ENCODE results near the gene ARHGAP26.
"Not testable (repeated sequence)": the region's sequence is repeated elsewhere in the genome, so short reads cannot be mapped to it uniquely, and the experiment has no call there.

Gene ARHGAP26

GRCh38 chr5:142955628-142956027, 185.5 kb downstream of the ARHGAP26 start:
- DNase-seq (ENCODE audit: low read depth in 2 of 2, low spot score in 1 of 2): no peak

GRCh38 chr5:142957528-142957927, 187.4 kb downstream of the ARHGAP26 start:
- DNase-seq (ENCODE audit: low read depth in 2 of 2, low spot score in 1 of 2): no peak

- DNase-seq (ENCODE audit: low read depth in 2 of 2, low spot score in 1 of 2): no peak
These were observed 188.9 kb downstream of the ARHGAP26 start for GRCh38 chr5:142958944-142959682.

- DNase-seq (ENCODE audit: low read depth in 2 of 2, low spot score in 1 of 2): no peak
These were observed 189.8 kb downstream of the ARHGAP26 start for GRCh38 chr5:142959683-142960657.

- no peak for DNase-seq (ENCODE audit: low read depth in 2 of 2, low spot score in 1 of 2)
These were observed 191.4 kb downstream of the ARHGAP26 start for GRCh38 chr5:142961440-142962173.

DNA sequence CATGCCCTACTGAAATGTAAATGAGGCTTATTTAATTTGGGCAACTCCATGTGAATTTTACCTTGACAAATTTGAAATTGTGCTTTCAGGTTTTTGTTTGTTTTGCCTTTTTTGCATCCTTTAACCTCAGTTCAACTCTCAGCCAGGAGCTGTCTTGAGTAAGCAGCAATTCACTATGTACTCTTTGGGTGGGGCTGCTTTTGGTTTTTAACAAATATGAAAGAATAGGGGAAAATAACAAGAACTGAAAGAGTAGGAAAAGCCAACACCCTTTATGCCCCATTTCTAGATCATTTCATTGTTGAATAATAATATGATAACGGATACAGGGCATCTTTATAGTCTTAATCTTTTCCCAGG, 192.0 kb downstream of the ARHGAP26 start:
- no peak for DNase-seq (ENCODE audit: low read depth in 2 of 2, low spot score in 1 of 2)

DNA sequence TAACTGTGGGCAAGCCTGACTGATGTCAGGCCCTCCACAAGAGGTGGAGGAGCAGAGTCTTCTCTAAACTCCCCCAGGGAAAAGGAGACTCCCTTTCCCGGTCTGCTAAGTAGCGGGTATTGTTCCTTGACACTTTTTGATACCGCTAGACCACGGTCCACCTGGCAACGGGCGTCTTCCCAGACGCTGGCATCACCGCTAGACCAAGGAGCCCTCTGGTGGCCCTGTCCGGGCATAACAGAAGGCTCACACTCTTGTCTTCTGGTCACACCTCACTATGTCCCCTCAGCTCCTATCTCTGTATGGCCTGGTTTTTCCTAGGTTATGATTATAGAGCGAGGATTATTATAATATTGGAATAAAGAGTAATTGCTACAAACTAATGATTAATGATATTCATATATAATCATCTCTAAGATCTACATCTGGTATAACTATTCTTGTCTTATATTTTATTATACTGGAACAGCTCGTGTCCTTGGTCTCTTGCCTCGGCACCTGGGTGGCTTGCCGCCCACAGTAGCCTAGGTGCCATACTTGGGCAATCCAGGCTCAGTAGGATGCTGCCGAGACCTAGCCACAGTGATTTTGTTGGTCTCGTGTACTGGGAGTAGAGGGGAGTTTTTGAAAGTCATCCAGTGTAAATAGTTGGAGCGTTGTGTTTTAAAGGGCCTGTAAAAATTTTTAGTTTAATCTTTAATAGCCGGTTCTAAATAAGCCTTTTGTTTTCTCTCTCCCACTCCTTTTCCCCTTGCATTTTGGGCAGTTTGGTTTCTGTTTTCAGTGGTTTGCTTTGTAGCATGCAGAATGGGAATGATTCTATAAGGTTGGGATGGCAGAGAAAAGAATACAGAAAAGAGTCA, 195.3 kb downstream of the ARHGAP26 start:
- DNase-seq (ENCODE audit: low read depth in 2 of 2, low spot score in 1 of 2): not testable (repeated sequence)

DNA sequence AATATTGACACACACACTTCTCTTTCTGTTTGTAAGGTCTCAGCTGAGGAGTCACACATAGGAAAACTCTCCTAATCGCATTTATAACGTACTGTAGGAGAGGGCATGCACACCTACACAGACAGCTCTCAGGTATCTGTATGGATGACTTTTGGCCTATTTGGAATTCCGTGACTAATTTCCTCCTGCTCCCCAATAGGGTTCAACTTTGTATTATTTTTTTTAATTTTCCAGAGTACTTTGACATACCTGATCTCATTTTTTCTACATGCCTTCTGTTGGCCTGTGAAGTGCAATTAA, 195.9 kb downstream of the ARHGAP26 start:
- DNase-seq (ENCODE audit: low read depth in 2 of 2, low spot score in 1 of 2): no peak

DNA sequence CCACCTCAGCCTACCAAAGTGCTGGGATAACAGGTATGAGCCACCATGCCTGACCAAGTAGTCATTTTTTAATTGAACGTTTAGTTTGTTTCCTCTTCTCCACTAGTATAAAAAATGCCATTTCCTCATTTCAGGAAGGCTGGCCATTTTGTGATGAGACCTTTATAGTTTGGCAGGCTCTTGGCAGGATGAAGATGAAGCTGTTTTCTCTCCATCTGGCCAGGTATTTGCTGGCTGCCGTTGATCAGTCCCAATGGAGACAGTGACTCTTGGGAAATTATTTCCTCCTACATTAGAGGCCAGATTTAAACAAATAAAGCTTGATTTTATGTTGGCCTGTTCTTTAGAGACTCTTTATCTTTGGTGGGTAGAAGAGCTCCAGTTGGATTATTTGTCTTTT, 199.0 kb downstream of the ARHGAP26 start:
- no peak for DNase-seq (ENCODE audit: low read depth in 2 of 2, low spot score in 1 of 2)

DNA sequence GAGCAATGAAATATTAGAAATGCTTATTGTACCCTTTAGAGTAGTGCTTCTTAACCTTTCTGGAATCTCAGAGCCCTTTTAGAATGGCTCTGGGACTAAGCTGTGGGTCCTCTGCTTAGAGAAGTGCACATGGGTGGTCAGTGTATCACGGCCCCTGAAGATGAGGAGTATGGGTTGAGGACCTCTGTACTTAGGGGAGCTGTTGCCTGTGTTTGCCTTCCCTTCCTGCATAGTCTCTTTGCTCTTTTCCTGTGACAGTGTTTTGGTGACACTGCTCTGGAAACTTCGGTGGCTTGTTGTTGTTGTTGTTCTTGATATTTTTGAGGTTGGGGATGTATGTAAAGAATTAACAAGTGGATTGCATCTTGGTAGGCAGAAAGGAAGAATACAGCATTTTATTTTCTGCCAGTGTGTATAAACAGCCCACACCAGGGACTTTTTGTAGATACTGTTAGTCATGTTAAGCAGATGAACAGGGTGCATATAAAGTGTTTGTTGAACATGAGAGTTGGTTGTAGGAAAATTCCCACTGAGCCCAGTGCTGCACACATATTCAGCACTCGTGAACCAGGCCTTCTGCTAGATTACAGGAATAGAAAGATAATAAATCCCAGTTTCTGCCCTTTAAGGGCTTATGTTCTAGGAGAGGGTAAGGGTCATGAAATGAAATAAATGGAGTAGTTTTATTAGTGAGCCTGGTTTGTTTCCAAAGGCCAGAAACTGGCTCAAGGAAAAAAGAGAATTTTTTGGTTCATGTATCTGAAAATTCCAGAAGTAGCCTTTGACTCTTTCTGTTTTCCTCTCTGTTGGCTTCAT, 199.7 kb downstream of the ARHGAP26 start:
- DNase-seq (ENCODE audit: low read depth in 2 of 2, low spot score in 1 of 2): no peak

GRCh38 chr5:142970440-142971030, 200.4 kb downstream of the ARHGAP26 start:
- DNase-seq (ENCODE audit: low read depth in 2 of 2, low spot score in 1 of 2): no peak

DNA sequence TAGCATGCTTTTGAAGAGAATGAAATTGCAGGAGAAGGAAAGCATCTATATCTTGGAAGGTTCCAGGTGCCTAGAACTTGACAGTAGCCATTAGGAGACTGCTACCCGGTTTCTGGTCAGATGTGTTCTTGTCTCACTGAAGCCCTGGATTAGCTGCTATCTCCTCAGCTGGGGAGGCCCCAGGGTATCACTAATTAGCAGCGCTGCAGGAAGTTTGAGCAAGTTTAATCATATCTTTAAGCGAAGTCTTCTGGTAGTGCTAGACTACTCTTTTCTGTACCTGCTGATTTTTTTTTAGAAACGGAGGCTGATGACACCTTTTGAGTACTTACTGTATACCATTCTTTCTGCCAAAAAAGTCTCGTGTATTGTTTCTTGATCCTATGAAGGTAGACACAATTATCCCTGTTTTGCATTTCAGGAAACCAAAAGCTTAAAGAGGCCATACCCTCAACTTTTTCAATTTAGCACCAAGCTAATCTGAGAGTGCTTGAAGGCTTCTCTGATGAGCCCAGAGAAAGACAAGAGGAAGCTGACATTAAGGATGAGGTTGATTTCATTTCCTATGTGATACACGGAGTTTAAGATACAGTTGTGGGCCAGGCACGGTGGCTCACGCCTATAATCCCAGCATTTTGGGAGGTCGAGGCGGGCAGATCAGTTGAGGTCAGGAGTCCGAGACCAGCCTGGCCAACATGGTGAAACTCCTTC, 201.3 kb downstream of the ARHGAP26 start:
- DNase-seq (ENCODE audit: low read depth in 2 of 2, low spot score in 1 of 2): no peak

- no peak for DNase-seq (ENCODE audit: low read depth in 2 of 2, low spot score in 1 of 2)
These were observed 201.9 kb downstream of the ARHGAP26 start for GRCh38 chr5:142972064-142972570.

- DNase-seq (ENCODE audit: low read depth in 2 of 2, low spot score in 1 of 2): no peak
These were observed 203.8 kb downstream of the ARHGAP26 start for GRCh38 chr5:142973932-142974331.

- DNase-seq (ENCODE audit: low read depth in 2 of 2, low spot score in 1 of 2): no peak
These were observed 204.2 kb downstream of the ARHGAP26 start for GRCh38 chr5:142974409-142974808.

GRCh38 chr5:142976861-142977260, 206.7 kb downstream of the ARHGAP26 start:
- DNase-seq (ENCODE audit: low read depth in 2 of 2, low spot score in 1 of 2): no peak

DNA sequence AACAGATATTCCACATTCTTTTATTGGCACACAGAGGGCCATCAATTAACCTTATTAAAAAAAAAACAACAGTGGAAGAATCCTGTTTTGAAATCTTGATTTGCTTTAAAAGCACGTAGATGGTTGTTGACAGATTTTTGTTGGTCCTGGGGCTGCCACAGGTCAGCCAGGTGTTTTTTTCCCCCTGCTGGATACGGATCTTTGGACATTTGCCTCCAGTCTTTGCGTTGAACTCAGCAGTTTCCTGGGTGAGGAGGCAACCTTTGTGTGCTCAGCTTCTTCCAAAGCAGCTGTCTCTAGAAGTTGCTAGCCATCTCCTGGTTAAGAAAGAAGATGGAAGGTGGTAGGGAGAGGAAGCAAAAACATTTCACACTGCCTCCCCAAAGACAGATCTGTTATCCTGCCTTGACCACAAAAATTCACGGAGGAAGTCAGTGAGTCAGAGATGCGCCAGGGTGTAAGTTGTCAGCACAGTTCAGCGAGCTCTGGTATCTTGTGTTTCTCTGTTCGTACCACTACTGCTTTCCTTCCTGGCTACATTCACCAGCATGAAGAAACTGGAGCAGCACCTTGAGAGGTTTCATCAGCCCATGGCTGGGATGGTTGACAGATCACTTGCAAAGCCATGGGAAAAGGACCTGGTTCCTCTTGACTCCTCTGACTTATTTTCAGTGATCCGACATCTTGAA, 207.3 kb downstream of the ARHGAP26 start:
- no peak for DNase-seq (ENCODE audit: low read depth in 2 of 2, low spot score in 1 of 2)

DNA sequence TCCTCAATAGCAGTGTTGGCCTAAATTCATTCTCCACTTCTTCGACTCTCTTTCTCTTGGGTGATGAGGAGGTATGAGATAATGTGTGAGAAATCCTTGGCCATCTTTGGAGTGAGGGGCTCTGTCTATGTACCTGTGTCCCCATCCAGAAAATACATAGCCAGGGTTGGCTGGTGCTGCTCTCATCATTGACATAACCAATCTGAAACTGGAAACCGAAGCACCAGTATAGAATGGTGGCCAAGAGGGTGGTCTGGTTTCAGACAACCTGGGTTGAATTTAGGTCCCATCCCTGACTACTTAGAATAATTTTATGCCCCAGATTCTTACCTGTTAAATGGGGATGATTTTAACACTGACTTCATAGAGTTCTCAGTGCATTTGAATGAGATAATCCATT, 208.1 kb downstream of the ARHGAP26 start:
- no peak for DNase-seq (ENCODE audit: low read depth in 2 of 2, low spot score in 1 of 2)
